CD4-positive, alpha-beta T cell treated with Interferon gamma for 1 hour (primary cell): ENCODE measurements around the gene KCTD5.
"Not testable (repeated sequence)": the region's sequence is repeated elsewhere in the genome, so short reads cannot be mapped to it uniquely, and the experiment has no call there.

Experiments used
- DNase-seq: peaks from one replicate; pipeline ENCODE4 v3.0.0-alpha.2; 2020

Gene KCTD5

GRCh38 chr16:2673066-2673999 is 9.0 kb upstream of the KCTD5 start:
- peak; percentile 97 for DNase-seq

- DNase-seq = no peak
Observed at GRCh38 chr16:2675021-2675420, 7.3 kb upstream of the KCTD5 start.

- no peak for DNase-seq
Observed at GRCh38 chr16:2675714-2676113, 6.6 kb upstream of the KCTD5 start.

- DNase-seq = not testable (repeated sequence)
Observed at GRCh38 chr16:2676937-2677336, 5.4 kb upstream of the KCTD5 start.

GRCh38 chr16:2678206-2678965 is 3.9 kb upstream of the KCTD5 start:
- DNase-seq = not testable (repeated sequence)

GRCh38 chr16:2679902-2680301 is 2.4 kb upstream of the KCTD5 start:
- DNase-seq = not testable (repeated sequence)

GRCh38 chr16:2680360-2680759 is 2.0 kb upstream of the KCTD5 start:
- not testable (repeated sequence) for DNase-seq

- DNase-seq = not testable (repeated sequence)
Observed at GRCh38 chr16:2683041-2683440, 718 bp downstream of the KCTD5 start.

- not testable (repeated sequence) for DNase-seq
Observed at GRCh38 chr16:2686075-2686474, 3.8 kb downstream of the KCTD5 start.

- peak; percentile 59 for DNase-seq
Observed at GRCh38 chr16:2686912-2687507, 4.7 kb downstream of the KCTD5 start.

GRCh38 chr16:2687531-2688308 is 5.4 kb downstream of the KCTD5 start:
- no peak for DNase-seq

GRCh38 chr16:2689422-2689821 is 7.1 kb downstream of the KCTD5 start:
- DNase-seq = not testable (repeated sequence)

- DNase-seq = no peak
Observed at GRCh38 chr16:2689968-2690801, 7.9 kb downstream of the KCTD5 start.

GRCh38 chr16:2690852-2691251 is 8.5 kb downstream of the KCTD5 start:
- no peak for DNase-seq

GRCh38 chr16:2691491-2692248 is 9.3 kb downstream of the KCTD5 start:
- no peak for DNase-seq

- DNase-seq = no peak
Observed at GRCh38 chr16:2692251-2692947, 10.1 kb downstream of the KCTD5 start.

GRCh38 chr16:2692948-2693651 is 10.8 kb downstream of the KCTD5 start:
- DNase-seq = no peak

- not testable (repeated sequence) for DNase-seq
Observed at GRCh38 chr16:2696601-2697250, 14.4 kb downstream of the KCTD5 start.

GRCh38 chr16:2697401-2697948 is 15.2 kb downstream of the KCTD5 start:
- DNase-seq = no peak
